SK-N-SH (cell line): ENCODE measurements around the gene CISD2.
"Not testable (repeated sequence)": the region's sequence is repeated elsewhere in the genome, so short reads cannot be mapped to it uniquely, and the experiment has no call there.

Experiments used
- CTCF ChIP-seq: fragments of 200-600 bp; sonication (generic); IDR thresholded peaks from 2 replicates; pipeline ENCODE4 v1.6.1; 2017; ENCODE audit warnings: antibody characterized with exemption, mild to moderate bottlenecking, moderate library complexity
- EP300 ChIP-seq, 2 experiments: IDR thresholded peaks; 2 replicates each; pipeline versions ENCODE4 v1.4.0 to v1.6.1; 2012; ENCODE audit warnings: borderline replicate concordance in 1 of 2, low read depth in 1 of 2, low read length in 1 of 2
- EZH2phosphoT487 ChIP-seq: fragments of 200-600 bp; sonication (generic); IDR thresholded peaks from 2 replicates; pipeline ENCODE4 v1.6.1; 2017; ENCODE audit warnings: low read depth, mixed run types, mild to moderate bottlenecking, antibody characterized with exemption, moderate library complexity, borderline replicate concordance
- FOXJ3 ChIP-seq: sonication (generic); formaldehyde crosslinking; IDR thresholded peaks from 2 replicates; pipeline ENCODE4 v1.5.1; 2020; ENCODE audit warnings: mild to moderate bottlenecking, missing genetic modification reagents
- GABPA ChIP-seq: IDR thresholded peaks from 2 replicates; pipeline ENCODE4 v1.4.0; 2012; ENCODE audit warnings: low read depth, mild to moderate bottlenecking
- JUND ChIP-seq: IDR thresholded peaks from 2 replicates; pipeline ENCODE4 v1.4.0; 2012
- MAX ChIP-seq: IDR thresholded peaks from 2 replicates; pipeline ENCODE4 v1.4.0; 2012; ENCODE audit warnings: low read depth
- POLR2AphosphoS5 ChIP-seq: IDR thresholded peaks from 2 replicates; pipeline ENCODE4 v1.6.1; 2012; ENCODE audit warnings: low read depth, low read length
- RAD21 ChIP-seq: IDR thresholded peaks from 2 replicates; pipeline ENCODE4 v1.6.1; 2012; ENCODE audit warnings: mild to moderate bottlenecking, low read length
- RCOR1 ChIP-seq: fragments of 150-350 bp; IDR thresholded peaks from 2 replicates; pipeline ENCODE4 v1.6.1; 2017; ENCODE audit warnings: antibody characterized with exemption, low read length
- RXRA ChIP-seq: IDR thresholded peaks from 2 replicates; pipeline ENCODE4 v1.4.0; 2012; ENCODE audit warnings: low read depth, mild to moderate bottlenecking, borderline replicate concordance
- TAF1 ChIP-seq: IDR thresholded peaks from 2 replicates; pipeline ENCODE4 v1.6.1; 2012; ENCODE audit warnings: low read depth, mild to moderate bottlenecking, low read length, moderate library complexity, borderline replicate concordance
- YY1 ChIP-seq: IDR thresholded peaks from 2 replicates; pipeline ENCODE4 v1.4.0; 2012; ENCODE audit warnings: low read depth, mild to moderate bottlenecking

GRCh38 chr4:102877477-102878106 is 8.8 kb downstream of the CISD2 start:
- TF ChIP-seq POLR2AphosphoS5; MAX; GABPA; TAF1; CTCF; RXRA; FOXJ3 (CRISPR knock-in tag); EZH2phosphoT487; EP300 (IDR thresholded peaks at IDR 0.05; ENCODE audit: borderline replicate concordance in 1 of 2, low read depth in 1 of 2, low read length in 1 of 2); RCOR1; RAD21; JUND; YY1: not testable (repeated sequence)
